Measurements from ENCODE around the gene ARRDC1.

ARRDC1 gene

GRCh38 chr9:137639303-137640051 lies 34.0 kb downstream of the ARRDC1 start:
- DNase-seq (ENCODE audit: low spot score), result peak; percentile 48

DNA sequence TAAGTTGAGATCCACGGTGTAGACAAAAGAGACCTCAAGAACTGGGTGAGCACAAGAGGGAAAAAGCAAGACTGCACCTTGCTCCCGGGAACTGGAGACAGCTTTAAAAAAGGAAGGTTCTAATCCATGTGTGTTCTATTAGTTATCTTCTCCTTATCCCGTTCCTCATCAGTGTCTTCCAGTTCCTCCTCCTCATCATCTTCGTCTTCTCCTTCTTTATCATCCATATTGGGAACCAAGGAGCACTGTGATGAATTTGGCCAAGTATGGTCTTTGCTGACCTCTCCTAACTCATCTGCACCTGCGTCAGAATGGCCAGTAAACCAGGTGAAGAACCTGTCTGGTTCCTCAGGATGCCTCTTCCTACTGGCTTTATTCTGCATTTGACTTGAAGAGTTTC lies 35.4 kb downstream of the ARRDC1 start:
- DNase-seq (ENCODE audit: low spot score), result no peak

GRCh38 chr9:137642118-137642601 lies 36.7 kb downstream of the ARRDC1 start:
- DNase-seq (ENCODE audit: low spot score), result no peak

DNA sequence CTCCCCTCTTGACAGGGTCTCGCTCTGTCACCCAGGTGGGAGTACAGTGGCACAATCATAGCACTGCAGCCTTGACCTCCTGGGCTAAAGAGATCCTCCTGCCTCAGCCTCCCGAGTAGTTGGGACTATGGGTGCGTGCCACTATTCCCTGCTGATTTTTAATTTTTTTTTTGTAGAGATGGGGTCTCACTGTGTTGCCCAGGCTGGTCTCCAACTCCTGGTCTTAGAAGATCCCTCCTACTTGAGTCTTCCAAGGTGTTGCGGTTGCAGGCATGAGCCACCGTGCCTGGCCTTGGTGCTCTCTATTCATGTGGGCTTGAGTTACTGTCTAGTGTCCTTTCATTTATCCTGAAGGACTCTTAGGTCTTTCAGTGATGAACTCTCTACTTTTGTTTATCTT lies 37.4 kb downstream of the ARRDC1 start:
- no peak for DNase-seq (ENCODE audit: low spot score)

GRCh38 chr9:137643921-137644320 lies 38.4 kb downstream of the ARRDC1 start:
- DNase-seq (ENCODE audit: low spot score), result no peak

DNA sequence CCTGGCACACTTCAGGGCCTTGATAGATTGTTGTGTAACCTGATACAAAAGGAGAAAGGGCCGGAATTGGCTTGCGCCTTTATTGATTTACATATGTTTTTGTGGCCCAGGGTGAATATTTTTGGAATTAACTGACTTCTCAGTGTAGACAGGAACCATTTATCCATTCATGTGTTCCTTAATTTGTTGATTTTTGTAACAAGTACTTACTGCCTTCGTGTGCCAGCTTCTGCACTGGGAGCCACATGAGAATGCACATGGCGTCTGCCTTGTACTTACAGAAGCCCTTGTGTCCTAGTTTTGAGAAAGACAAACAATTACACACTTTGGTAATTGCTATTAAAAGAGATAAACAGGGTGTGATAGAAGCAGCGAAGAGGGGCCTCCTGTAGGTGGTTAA lies 39.7 kb downstream of the ARRDC1 start:
- no peak for DNase-seq (ENCODE audit: low spot score)

DNA sequence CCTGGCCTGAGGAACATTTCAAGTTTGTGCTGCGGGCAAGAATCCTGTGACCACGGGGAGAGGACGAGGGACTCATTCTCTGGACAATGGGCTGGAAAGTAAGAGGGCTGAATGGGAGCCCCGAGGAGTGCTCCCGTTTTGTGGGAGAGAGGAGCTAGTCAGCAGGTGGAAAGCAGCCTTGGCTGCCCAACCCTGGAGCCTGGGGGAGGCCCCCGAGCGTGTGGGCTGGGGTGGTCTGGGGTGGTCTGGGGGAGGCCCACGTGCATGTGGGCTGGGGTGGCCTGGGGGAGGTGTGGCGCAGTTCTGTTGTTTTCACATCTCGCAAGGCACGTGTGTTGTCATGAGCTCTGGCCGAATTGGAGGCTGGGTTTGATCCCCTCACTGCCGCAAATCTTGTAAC lies 40.9 kb downstream of the ARRDC1 start:
- DNase-seq (ENCODE audit: low spot score), result no peak

DNA sequence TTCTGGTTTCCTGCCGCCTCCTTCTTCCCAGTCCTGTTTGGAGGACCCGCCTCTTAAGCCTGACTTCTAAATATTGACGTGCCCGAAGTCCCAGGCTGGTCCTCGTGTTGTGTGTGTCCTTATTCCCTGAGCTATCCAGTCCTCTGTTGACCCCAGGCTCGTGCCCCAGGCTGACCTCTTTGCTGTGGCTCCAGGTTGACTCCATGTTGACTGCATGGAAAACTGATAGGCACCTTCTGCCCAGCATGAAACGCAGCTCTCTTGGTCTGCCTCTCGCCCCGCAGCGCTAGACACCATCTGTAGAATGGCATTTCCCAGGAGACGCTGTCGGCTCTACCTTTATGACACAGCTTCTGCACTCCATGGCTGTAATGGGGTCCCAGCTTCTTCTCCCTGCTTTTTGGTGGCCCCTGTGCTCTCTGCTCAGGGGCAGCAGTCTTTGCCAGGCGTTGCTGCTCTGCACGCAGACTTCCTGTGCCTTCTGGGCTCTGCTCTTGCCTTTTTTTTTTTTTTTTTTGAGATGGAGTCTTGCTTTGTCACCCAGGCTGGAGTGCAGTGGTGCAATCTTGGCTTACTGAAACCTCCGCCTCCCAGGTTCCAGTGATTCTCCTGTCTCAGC lies 41.7 kb downstream of the ARRDC1 start:
- no peak for DNase-seq (ENCODE audit: low spot score)

GRCh38 chr9:137648396-137648795 lies 42.9 kb downstream of the ARRDC1 start:
- DNase-seq (ENCODE audit: low spot score), result no peak

- DNase-seq (ENCODE audit: low spot score), result no peak
Observed at GRCh38 chr9:137649553-137649952, 44.1 kb downstream of the ARRDC1 start.

GRCh38 chr9:137650259-137650658 lies 44.8 kb downstream of the ARRDC1 start:
- DNase-seq (ENCODE audit: low spot score), result no peak

DNA sequence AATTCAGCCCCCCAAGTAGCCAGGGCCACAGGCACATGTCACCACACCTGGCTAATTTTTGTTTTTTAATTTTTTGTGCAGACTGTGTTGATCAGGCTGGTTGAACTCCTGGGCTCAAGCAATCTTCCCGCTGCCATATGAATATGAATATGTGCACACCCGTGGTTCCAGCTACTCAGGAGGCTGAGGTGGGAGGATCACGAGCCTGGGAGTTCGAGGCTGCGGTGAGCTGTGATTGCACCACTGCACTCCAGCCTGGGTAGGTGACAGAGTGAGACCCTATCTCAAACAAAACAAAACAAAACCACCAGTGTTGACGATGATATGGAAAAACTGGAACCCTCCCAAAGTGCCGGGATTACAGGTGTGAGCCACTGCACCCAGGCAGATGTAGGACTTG lies 45.3 kb downstream of the ARRDC1 start:
- no peak for DNase-seq (ENCODE audit: low spot score)

GRCh38 chr9:137656416-137656815 lies 50.9 kb downstream of the ARRDC1 start:
- DNase-seq (ENCODE audit: low spot score), result no peak

DNA sequence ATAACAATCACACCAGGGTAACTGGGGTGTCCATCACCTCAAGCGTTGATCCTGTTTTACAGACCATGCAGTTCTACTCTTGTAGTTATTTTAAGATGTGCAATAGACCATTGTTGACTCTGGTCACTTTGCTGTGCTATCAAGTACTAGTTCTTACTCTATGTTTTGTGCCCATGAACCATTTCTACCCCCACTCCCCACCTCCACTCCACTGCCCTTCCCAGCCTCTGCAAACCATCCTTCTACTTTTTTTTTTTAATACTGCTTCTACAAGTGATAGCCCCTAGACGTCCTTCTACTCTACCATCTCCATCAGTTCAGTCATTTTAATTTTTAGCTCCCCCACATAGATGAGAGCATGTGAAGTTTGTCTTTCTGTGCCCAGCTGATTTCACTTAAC lies 52.1 kb downstream of the ARRDC1 start:
- DNase-seq (ENCODE audit: low spot score), result no peak

GRCh38 chr9:137658781-137659180 lies 53.3 kb downstream of the ARRDC1 start:
- no peak for DNase-seq (ENCODE audit: low spot score)

DNA sequence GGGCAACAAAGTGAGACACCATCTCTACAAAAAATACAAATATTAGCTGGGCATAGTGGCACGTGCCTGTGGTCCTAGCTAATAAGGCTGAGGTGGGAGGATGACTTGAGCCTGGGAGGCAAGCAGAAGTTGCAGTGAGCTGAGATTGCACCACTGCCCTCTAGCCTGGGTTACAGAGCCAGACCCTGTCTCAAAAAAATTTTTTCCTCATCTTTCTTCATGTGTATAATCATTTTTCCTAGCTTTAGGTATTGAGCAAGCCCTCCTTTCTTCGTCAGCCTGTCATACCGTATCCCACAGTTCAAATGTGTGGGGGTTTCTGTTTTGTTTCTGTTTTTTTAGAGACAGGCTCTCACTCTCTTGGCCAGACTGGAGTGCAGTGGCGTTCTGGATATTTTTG lies 54.7 kb downstream of the ARRDC1 start:
- no peak for DNase-seq (ENCODE audit: low spot score)

DNA sequence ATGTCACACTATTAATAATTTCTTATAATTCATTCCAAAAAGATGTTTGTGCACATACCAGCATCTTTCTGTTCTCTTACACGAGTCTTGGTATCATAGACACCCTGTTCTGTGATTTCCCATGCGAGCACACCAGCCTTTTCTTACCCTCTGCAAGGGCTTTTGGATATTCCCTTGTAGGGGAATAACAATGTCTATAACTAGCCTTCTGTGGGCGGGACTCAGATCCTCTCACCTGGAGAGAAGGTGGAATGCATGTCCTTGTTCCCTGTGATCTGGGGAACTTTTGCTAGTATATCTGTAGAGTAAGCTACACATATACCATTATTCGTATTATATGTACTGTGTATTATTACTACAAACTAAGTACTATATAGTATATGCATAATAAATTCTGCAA lies 58.1 kb downstream of the ARRDC1 start:
- no peak for DNase-seq (ENCODE audit: low spot score)

DNA sequence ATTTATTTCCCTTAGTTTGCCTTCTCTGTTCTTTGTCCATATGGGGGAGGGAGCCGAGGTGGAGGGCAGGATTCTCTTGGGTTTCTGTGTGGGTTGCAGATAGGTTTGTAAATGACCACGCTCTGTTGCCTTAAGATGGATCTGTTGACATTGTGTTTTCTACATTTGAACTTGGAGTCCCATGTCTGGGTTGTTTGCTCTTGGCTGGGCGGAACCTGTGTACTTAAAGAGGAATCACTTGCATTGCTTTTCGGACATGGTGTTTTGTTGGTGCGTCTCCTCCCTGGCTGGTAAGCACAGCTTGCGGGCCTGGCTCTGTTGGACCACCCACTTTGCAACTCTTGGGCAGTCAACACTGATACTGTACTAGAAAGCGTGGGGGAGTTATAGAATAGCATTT lies 59.2 kb downstream of the ARRDC1 start:
- no peak for DNase-seq (ENCODE audit: low spot score)

Measured in hematopoietic multipotent progenitor cell treated with erythropoietin and hydrocortisone succinate and interleukin-3 and kit ligand, for 15 days (in vitro differentiated cells).